ENCODE measurements around the gene C5AR2. TPM values are rescaled to one million over a fixed set of nuclear protein-coding genes. Genes with fewer than 3 reads are reported as not detected.

The C5AR2 gene
- total and polyA plus RNA-seq, 2 experiments from 2014 or later: 0.28 TPM; not detected in 1

DNA sequence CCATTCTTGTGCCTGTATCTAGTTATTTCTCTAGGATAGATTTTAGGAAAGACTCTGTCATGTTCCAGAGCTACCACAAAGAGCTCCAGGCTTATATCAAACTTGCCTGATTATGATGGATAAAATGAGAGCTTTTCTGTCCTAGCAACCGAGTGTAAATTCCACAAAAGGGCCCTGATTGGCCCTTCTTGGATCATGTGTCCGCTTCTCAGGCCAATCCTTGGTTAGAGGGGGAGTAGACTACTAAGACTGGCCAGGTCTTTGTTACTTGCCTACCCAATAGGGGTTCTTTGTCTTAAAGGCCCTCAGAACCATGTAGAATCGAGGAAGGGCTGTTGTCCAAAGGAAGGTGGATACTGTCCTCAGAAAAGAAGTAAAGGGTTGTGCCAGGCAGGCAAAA, 19.6 kb downstream of the C5AR2 start (continued):
- TF ChIP-seq, protein P1, sequence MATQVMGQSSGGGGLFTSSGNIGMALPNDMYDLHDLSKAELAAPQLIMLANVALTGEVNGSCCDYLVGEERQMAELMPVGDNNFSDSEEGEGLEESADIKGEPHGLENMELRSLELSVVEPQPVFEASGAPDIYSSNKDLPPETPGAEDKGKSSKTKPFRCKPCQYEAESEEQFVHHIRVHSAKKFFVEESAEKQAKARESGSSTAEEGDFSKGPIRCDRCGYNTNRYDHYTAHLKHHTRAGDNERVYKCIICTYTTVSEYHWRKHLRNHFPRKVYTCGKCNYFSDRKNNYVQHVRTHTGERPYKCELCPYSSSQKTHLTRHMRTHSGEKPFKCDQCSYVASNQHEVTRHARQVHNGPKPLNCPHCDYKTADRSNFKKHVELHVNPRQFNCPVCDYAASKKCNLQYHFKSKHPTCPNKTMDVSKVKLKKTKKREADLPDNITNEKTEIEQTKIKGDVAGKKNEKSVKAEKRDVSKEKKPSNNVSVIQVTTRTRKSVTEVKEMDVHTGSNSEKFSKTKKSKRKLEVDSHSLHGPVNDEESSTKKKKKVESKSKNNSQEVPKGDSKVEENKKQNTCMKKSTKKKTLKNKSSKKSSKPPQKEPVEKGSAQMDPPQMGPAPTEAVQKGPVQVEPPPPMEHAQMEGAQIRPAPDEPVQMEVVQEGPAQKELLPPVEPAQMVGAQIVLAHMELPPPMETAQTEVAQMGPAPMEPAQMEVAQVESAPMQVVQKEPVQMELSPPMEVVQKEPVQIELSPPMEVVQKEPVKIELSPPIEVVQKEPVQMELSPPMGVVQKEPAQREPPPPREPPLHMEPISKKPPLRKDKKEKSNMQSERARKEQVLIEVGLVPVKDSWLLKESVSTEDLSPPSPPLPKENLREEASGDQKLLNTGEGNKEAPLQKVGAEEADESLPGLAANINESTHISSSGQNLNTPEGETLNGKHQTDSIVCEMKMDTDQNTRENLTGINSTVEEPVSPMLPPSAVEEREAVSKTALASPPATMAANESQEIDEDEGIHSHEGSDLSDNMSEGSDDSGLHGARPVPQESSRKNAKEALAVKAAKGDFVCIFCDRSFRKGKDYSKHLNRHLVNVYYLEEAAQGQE (IDR thresholded peaks at IDR 0.05; ENCODE audit: unreplicated experiment): no peak

DNA sequence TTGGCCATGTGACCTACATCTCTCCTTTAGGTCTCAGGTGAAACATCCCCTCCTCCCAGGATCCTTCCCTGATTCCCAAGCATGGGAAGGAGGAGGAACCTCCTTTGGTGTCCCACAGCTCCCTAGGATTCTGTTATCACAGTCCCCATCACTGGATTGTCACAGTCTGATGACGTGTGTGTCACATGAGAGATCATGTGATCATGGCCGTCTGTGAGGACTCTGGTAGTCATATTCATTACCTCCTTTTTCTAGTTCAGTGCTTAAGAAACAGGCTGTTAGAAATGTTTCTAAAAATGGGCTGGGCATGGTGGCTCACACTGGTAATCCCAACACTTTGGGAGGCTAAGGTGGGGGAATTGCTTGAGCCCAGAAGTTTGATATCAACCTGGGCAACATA, 20.1 kb downstream of the C5AR2 start:
- H3K4me3 ChIP-seq: no peak overlapping the region
- Mint-ChIP-seq H3K27me3 (ENCODE audit: insufficient read depth, low read depth, poor library complexity) (peaks cover 17% of the 10 kb centered on the region), H3K9me3 (peaks cover 16% of the 10 kb centered on the region; the same call in 2 of the 3 replicates), H3K27ac (no peak overlapping the region), H3K4me1 (peaks cover 28% of the 10 kb centered on the region), H3K4me3 (peak overlapping the region; percentile 29; the same call in 1 of the 3 replicates), H3K36me3 (ENCODE audit: low read depth) (peaks cover 79% of the 10 kb centered on the region)
- no peak overlapping the region for H2AFZ ChIP-seq
- ATAC-seq (no peak), DNase-seq (ENCODE audit: low spot score) (no peak)
- H3K9me2 ChIP-seq (ENCODE audit: insufficient read depth): no peaks in the 10 kb centered on the region
- H3K79me2 ChIP-seq (replicated peaks; ENCODE audit: insufficient read depth): peaks cover 60% of the 10 kb centered on the region
- peaks cover 3% of the 10 kb centered on the region; the same call in 1 of the 2 replicates for H3K27me3 ChIP-seq (ENCODE audit: insufficient read depth)
- peaks cover 16% of the 10 kb centered on the region for H3K4me1 ChIP-seq (ENCODE audit: insufficient read depth)
- no peak for TF ChIP-seq JUNB (IDR thresholded peaks at IDR 0.05; ENCODE audit: unreplicated experiment)
- no peak for TF ChIP-seq ZNF114 (CRISPR knock-in tag; IDR thresholded peaks at IDR 0.05)
- TF ChIP-seq, protein P1 (IDR thresholded peaks at IDR 0.05; ENCODE audit: unreplicated experiment): no peak
- peak; percentile 50 for TF ChIP-seq CREB1 (CRISPR knock-in tag; IDR thresholded peaks at IDR 0.05; ENCODE audit: low read depth)
- TF ChIP-seq EZH2 (IDR thresholded peaks at IDR 0.05; ENCODE audit: low read depth, unreplicated experiment): no peak
- H3K36me3 ChIP-seq (ENCODE audit: insufficient read depth): peaks cover 29% of the 10 kb centered on the region
- peaks cover 16% of the 10 kb centered on the region for H3F3A ChIP-seq (replicated peaks; ENCODE audit: low read depth)
- no peak overlapping the region; the same call in 1 of the 2 replicates for H3K27ac ChIP-seq (ENCODE audit: low read depth)
- H4K20me1 ChIP-seq (replicated peaks; ENCODE audit: insufficient read depth): peaks cover 19% of the 10 kb centered on the region
- no peak overlapping the region for H3K4me2 ChIP-seq

DNA sequence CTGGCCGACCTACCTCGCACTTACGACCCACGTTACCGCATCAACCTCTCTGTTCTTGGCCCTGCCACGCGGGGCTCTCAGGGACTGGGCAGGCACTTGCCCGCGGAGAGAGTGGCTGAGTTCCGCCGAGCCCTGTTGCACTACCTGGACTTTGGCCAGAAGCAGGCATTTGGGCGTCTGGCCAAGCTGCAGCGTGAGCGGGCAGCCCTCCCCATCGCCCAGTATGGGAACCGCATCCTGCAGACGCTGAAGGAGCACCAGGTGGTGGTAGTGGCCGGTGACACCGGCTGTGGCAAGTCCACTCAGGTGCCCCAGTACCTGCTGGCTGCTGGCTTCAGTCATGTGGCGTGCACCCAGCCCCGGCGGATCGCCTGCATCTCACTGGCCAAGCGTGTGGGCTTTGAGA, 21.3 kb downstream of the C5AR2 start:
- no peak overlapping the region for H3K4me3 Mint-ChIP-seq
- DNase-seq (ENCODE audit: low spot score) (no peak), ATAC-seq (no peak)
- H3K27me3 Mint-ChIP-seq (ENCODE audit: insufficient read depth, low read depth, poor library complexity): peaks cover 16% of the 10 kb centered on the region
- TF ChIP-seq NANOG (IDR thresholded peaks at IDR 0.05; ENCODE audit: borderline replicate concordance): no peak
- no peak for TF ChIP-seq JUNB (IDR thresholded peaks at IDR 0.05; ENCODE audit: unreplicated experiment)
- TF ChIP-seq ZNF114 (CRISPR knock-in tag; IDR thresholded peaks at IDR 0.05): no peak
- no peak overlapping the region for H3K27ac Mint-ChIP-seq
- no peak overlapping the region for H2AFZ ChIP-seq
- peaks cover 26% of the 10 kb centered on the region for H4K20me1 ChIP-seq (replicated peaks; ENCODE audit: insufficient read depth)
- no peak overlapping the region for H3K4me2 ChIP-seq
- H3K36me3 ChIP-seq (ENCODE audit: insufficient read depth): peaks cover 34% of the 10 kb centered on the region
- peaks cover 16% of the 10 kb centered on the region for H3F3A ChIP-seq (replicated peaks; ENCODE audit: low read depth)
- no peak overlapping the region for H3K4me3 ChIP-seq
- H3K4me1 Mint-ChIP-seq: peaks cover 28% of the 10 kb centered on the region
- H3K36me3 Mint-ChIP-seq (ENCODE audit: low read depth): peaks cover 90% of the 10 kb centered on the region
- H3K27ac ChIP-seq (ENCODE audit: low read depth): no peak overlapping the region
- peaks cover 2% of the 10 kb centered on the region; the same call in 1 of the 2 replicates for H3K27me3 ChIP-seq (ENCODE audit: insufficient read depth)
- H3K9me2 ChIP-seq (ENCODE audit: insufficient read depth): no peaks in the 10 kb centered on the region
- H3K4me1 ChIP-seq (ENCODE audit: insufficient read depth): peaks cover 16% of the 10 kb centered on the region
- peaks cover 15% of the 10 kb centered on the region; the same call in 2 of the 3 replicates for H3K9me3 Mint-ChIP-seq
- H3K79me2 ChIP-seq (replicated peaks; ENCODE audit: insufficient read depth): peaks cover 60% of the 10 kb centered on the region

Data from GM23338 (cell line).